Spleen (tissue), 11 donors: ENCODE data around the gene SECISBP2L. TPM values are rescaled to one million over a fixed set of nuclear protein-coding genes. Genes with fewer than 3 reads are reported as not detected.

ENCODE experiments used
- DNase-seq: peaks from one replicate; pipeline ENCODE4 v3.0.0-alpha.2; 2020
- H3K27ac ChIP-seq, 8 donors: fragments of 200-600 bp; sonication (generic) in 7 of 8; 1 replicate in 4 of 8; 2 replicates in 4 of 8; pipeline versions ENCODE4 v1.5.0 to v1.8.0; 2016 to 2021; ENCODE audit warnings: inconsistent platforms in 4 of 8, mild to moderate bottlenecking in 4 of 8, moderate library complexity in 1 of 8
- H3K27me3 ChIP-seq, 7 donors: fragments of 200-600 bp; sonication (generic) in 6 of 7; replicated peaks in 1 of 7; 1 replicate in 4 of 7; 2 replicates in 3 of 7; pipeline versions ENCODE4 v1.5.0 to v1.8.0; 2016 to 2021; ENCODE audit warnings: inconsistent platforms in 3 of 7, mild to moderate bottlenecking in 1 of 7
- H3K36me3 ChIP-seq, 6 donors: fragments of 200-600 bp; sonication (generic) in 5 of 6; 1 replicate in 4 of 6; 2 replicates in 2 of 6; pipeline versions ENCODE4 v1.5.0 to v1.8.0; 2016 to 2021; ENCODE audit warnings: inconsistent platforms in 2 of 6
- H3K4me1 ChIP-seq, 6 donors: fragments of 200-600 bp; sonication (generic) in 5 of 6; 1 replicate in 3 of 6; 2 replicates in 3 of 6; pipeline versions ENCODE4 v1.5.0 to v1.8.0; 2016 to 2021; ENCODE audit warnings: inconsistent platforms in 3 of 6
- H3K4me3 ChIP-seq, 8 donors: fragments of 200-600 bp; sonication (generic) in 7 of 8; 1 replicate in 4 of 8; 2 replicates in 4 of 8; pipeline versions ENCODE4 v1.5.0 to v1.8.0; 2016 to 2021; ENCODE audit warnings: inconsistent platforms in 4 of 8, mild to moderate bottlenecking in 4 of 8, moderate library complexity in 2 of 8
- H3K9me3 ChIP-seq, 8 donors: fragments of 200-600 bp; sonication (generic) in 7 of 8; 1 replicate in 4 of 8; 2 replicates in 4 of 8; pipeline versions ENCODE4 v1.5.0 to v1.8.0; 2016 to 2021; ENCODE audit warnings: inconsistent platforms in 4 of 8
- POLR2A ChIP-seq, 3 donors: fragments of 450-650 bp; IDR thresholded peaks; one replicate each; pipeline ENCODE4 v1.5.1; 2017; ENCODE audit warnings: antibody characterized with exemption in 3 of 3, mild to moderate bottlenecking in 1 of 3
- POLR2AphosphoS5 ChIP-seq, 3 donors: sonication (generic); formaldehyde crosslinking; IDR thresholded peaks; one replicate each; pipeline ENCODE4 v1.5.1; 2017; ENCODE audit warnings: antibody characterized with exemption in 3 of 3
- WGBS, 5 donors: extraction: QIAGEN DNeasy Blood & Tissue Kit in 3 of 5; methylation state at CpG; one replicate each; pipeline versions ENCODE4 v1.1.5 to v1.1.7; 2013 to 2018; 5-methylcytosine and 5-hydroxymethylcytosine counted together
- intact Hi-C: fragments of 100-400 bp; cut with DNase I; formaldehyde crosslinking; loops from one replicate; pipeline ENCODE4 v1.15.0; 2023; ENCODE audit warnings: low total_unique reads
- polyA plus RNA-seq, 3 donors: library from polyadenylated mRNA; stranded (reverse); fragments of 200-250 nt; gene quantifications; one replicate each; pipeline ENCODE4 v1.2.1, GENCODE V29; 2013
- total RNA-seq, 7 donors: library from RNA; depleted of rRNA in 3 of 7; stranded (reverse); fragments of >200 nt in 3 of 7; fragmentation: NEBNext Ultra II Directional in 4 of 7; extraction: Animal tissue kit (Norgen Biotek cat#: 25700) in 4 of 7; gene quantifications; one replicate each; pipeline versions ENCODE4 v1.1.0 to v1.2.1, GENCODE V29; 2016 to 2021
- TF ChIP-seq, protein P1 (sequence below), 11 experiments: fragments of 200-600 bp in 7 of 11; fragments of 450-650 bp in 4 of 11; sonication (generic) in 4 of 11; IDR thresholded peaks in 8 of 11; conservative IDR thresholded peaks in 3 of 11; 1 replicate in 7 of 11; 2 replicates in 4 of 11; pipeline versions ENCODE4 v1.4.0 to v1.8.0; 2016 to 2021; ENCODE audit warnings: antibody characterized with exemption in 11 of 11, inconsistent platforms in 4 of 11, mild to moderate bottlenecking in 1 of 11
- donor health status: healthy with polysubstance abuse.
- donor health status: DM: no; HTN: no; CAD: no; lungs with moderate emphysema.
- donor health status: DM: no; HTN: no; CAD: no.
- donor health status: Bipolar disorder and iron deficiency.
- donor health status: healthy.
- donor health status: DM: no; HTN: no; CAD: no.
- donor health status: DM: yes; HTN: yes; CAD: no.

SECISBP2L gene
- total and polyA plus RNA-seq, 10 donors, result 5.6 to 58.7 (median 47.1) TPM

- H3K36me3 ChIP-seq, result peaks cover 0 to 5% (median 0%) of the 10 kb centered on the region in 6 donors
- H3K27me3 ChIP-seq, result peaks cover 0 to 5% (median 0%) of the 10 kb centered on the region in 7 donors
- WGBS, 5 donors, result 68 to 86% (median 77%) methylated on average over 5 of the region's 5 CpGs
- no peak overlapping the region for H3K27ac ChIP-seq
- no peaks in the 10 kb centered on the region for H3K4me1 ChIP-seq
- intact Hi-C loops, result no loop called here
- H3K9me3 ChIP-seq, result no peaks in the 10 kb centered on the region
- no peak for TF ChIP-seq POLR2AphosphoS5 (IDR thresholded peaks at IDR 0.05)
- TF ChIP-seq POLR2A (IDR thresholded peaks at IDR 0.05), result no peak
- TF ChIP-seq, protein P1, sequence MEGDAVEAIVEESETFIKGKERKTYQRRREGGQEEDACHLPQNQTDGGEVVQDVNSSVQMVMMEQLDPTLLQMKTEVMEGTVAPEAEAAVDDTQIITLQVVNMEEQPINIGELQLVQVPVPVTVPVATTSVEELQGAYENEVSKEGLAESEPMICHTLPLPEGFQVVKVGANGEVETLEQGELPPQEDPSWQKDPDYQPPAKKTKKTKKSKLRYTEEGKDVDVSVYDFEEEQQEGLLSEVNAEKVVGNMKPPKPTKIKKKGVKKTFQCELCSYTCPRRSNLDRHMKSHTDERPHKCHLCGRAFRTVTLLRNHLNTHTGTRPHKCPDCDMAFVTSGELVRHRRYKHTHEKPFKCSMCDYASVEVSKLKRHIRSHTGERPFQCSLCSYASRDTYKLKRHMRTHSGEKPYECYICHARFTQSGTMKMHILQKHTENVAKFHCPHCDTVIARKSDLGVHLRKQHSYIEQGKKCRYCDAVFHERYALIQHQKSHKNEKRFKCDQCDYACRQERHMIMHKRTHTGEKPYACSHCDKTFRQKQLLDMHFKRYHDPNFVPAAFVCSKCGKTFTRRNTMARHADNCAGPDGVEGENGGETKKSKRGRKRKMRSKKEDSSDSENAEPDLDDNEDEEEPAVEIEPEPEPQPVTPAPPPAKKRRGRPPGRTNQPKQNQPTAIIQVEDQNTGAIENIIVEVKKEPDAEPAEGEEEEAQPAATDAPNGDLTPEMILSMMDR (IDR thresholded peaks at IDR 0.05 in 8 of 11, conservative IDR thresholded peaks at IDR 0.05 in 3 of 11), result no peak
- DNase-seq, result no peak
- no peak overlapping the region for H3K4me3 ChIP-seq
Measured at GRCh38 chr15:48983300-48983699, 62.9 kb downstream of the SECISBP2L start.

GRCh38 chr15:48981941-48982340, 64.3 kb downstream of the SECISBP2L start:
- Histone ChIP-seq H3K9me3 (no peaks in the 10 kb centered on the region), H3K27ac (no peak overlapping the region), H3K4me1 (no peaks in the 10 kb centered on the region), H3K36me3 (no peaks in the 10 kb centered on the region), H3K4me3 (no peak overlapping the region), H3K27me3 (peaks cover 0 to 5% (median 0%) of the 10 kb centered on the region in 7 donors)
- TF ChIP-seq POLR2AphosphoS5 (IDR thresholded peaks at IDR 0.05) (no peak), POLR2A (IDR thresholded peaks at IDR 0.05) (no peak)
- TF ChIP-seq, protein P1 (IDR thresholded peaks at IDR 0.05 in 8 of 11, conservative IDR thresholded peaks at IDR 0.05 in 3 of 11), result no peak
- no peak for DNase-seq
- intact Hi-C loops, result no loop called here
- WGBS, 5 donors, result 72 to 87% (median 84%) methylated on average over 4 of the region's 4 CpGs

DNA sequence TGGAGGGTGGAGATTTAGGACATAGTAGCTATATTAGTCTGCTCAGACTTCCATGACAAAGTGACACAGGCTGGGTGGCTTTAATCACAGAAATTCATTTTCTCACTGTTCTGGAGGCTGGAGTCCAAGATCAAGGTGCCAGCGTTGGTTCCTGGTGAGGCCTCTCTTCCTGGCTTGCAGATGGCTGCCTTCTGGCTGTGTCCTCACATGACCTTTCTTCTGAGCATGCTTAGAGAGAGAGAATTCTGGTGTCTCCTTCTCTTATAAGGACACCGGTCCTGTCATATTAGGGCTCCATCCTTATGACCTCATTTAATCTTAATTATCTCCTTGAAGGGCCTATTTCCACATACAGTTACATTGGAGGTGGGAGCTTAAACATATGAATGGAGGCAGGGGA, 67.6 kb downstream of the SECISBP2L start:
- no peaks in the 10 kb centered on the region for H3K36me3 ChIP-seq
- no peak overlapping the region for H3K4me3 ChIP-seq
- no peak overlapping the region for H3K27ac ChIP-seq
- intact Hi-C loops, result no loop called here
- DNase-seq, result no peak
- WGBS, 5 donors, result 67 to 84% (median 73%) methylated on average over 2 of the region's 2 CpGs
- TF ChIP-seq POLR2A (IDR thresholded peaks at IDR 0.05) (no peak), POLR2AphosphoS5 (IDR thresholded peaks at IDR 0.05) (no peak)
- TF ChIP-seq, protein P1 (IDR thresholded peaks at IDR 0.05 in 8 of 11, conservative IDR thresholded peaks at IDR 0.05 in 3 of 11), result no peak
- H3K27me3 ChIP-seq, result peaks cover 0 to 19% (median 4%) of the 10 kb centered on the region in 7 donors
- H3K4me1 ChIP-seq, result peaks cover 0 to 15% (median 11%) of the 10 kb centered on the region in 6 donors
- H3K9me3 ChIP-seq, result no peaks in the 10 kb centered on the region

DNA sequence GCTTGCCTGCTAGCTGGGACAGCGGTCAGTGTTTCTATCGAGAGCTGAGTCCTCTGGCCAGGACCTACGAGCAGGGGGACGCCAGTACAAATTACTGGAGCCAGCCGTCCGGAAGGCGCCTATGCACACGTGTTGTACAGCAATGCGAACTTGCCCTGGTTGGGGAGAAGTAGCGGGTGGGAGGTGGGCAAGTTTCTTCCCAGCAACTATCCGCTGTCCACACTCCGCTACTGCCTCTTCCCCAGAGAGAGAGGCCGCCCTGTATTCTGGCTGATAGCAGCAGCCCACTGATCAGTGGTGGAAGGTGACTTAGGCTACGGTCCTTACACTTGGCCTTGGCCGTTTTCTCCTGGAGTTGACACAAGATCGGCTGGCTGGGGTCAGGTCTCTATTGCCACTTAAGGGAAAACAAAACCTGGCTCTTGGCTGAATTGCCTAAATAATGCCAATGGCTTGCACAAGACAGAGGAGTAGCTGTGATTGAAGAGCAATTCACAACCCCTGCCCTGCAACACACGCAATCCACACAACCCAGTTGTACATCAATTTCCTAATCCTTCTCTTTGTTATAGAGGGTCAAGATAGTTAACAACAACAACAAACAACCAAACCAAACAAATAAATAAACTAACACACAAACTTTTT, 69.7 kb downstream of the SECISBP2L start:
- 90 to 96% (median 95%) methylated on average over 17 of the region's 17 CpGs for WGBS, 5 donors
- no peak overlapping the region for H3K27ac ChIP-seq
- TF ChIP-seq, protein P1 (IDR thresholded peaks at IDR 0.05 in 8 of 11, conservative IDR thresholded peaks at IDR 0.05 in 3 of 11), result no peak
- TF ChIP-seq POLR2A (IDR thresholded peaks at IDR 0.05), result no peak
- TF ChIP-seq POLR2AphosphoS5 (IDR thresholded peaks at IDR 0.05), result no peak
- no peak for DNase-seq
- peak overlapping the region in 3 of 8 donors; percentile 31 to 68 (median 44) for H3K4me3 ChIP-seq
- intact Hi-C loops, result no loop called here
- peaks cover 0 to 19% (median 4%) of the 10 kb centered on the region in 7 donors for H3K27me3 ChIP-seq
- H3K36me3 ChIP-seq, result no peaks in the 10 kb centered on the region
- peaks cover 0 to 15% (median 11%) of the 10 kb centered on the region in 6 donors for H3K4me1 ChIP-seq
- no peaks in the 10 kb centered on the region for H3K9me3 ChIP-seq
